IgD-negative memory B cell (primary cell): ENCODE results near the gene TTLL11. TPM values are rescaled to one million over a fixed set of nuclear protein-coding genes. Genes with fewer than 3 reads are reported as not detected.
"Not testable (repeated sequence)": the region's sequence is repeated elsewhere in the genome, so short reads cannot be mapped to it uniquely, and the experiment has no call there.

Experiments
- H3K27ac Mint-ChIP-seq, 3 donors: one replicate each; pipeline ENCODE4 v1.8.0; 2020 to 2022; ENCODE audit warnings: mild to moderate bottlenecking in 3 of 3, mixed read lengths in 3 of 3, moderate library complexity in 1 of 3
- H3K27me3 Mint-ChIP-seq: one replicate; pipeline ENCODE4 v1.8.0; 2021; ENCODE audit warnings: mixed read lengths
- H3K36me3 Mint-ChIP-seq: one replicate; pipeline ENCODE4 v1.8.0; 2020; ENCODE audit warnings: mild to moderate bottlenecking, mixed read lengths
- H3K4me1 Mint-ChIP-seq, 3 donors: one replicate each; pipeline ENCODE4 v1.8.0; 2020 to 2022; ENCODE audit warnings: mixed read lengths in 3 of 3, mild to moderate bottlenecking in 1 of 3
- H3K4me3 Mint-ChIP-seq, 4 donors: one replicate each; pipeline ENCODE4 v1.8.0; 2020 to 2022; ENCODE audit warnings: mild to moderate bottlenecking in 4 of 4, mixed read lengths in 4 of 4, moderate library complexity in 3 of 4
- H3K9me3 Mint-ChIP-seq, 3 donors: one replicate each; pipeline ENCODE4 v1.8.0; 2020 to 2021; ENCODE audit warnings: mixed read lengths in 3 of 3, mild to moderate bottlenecking in 1 of 3
- polyA plus RNA-seq: library from polyadenylated mRNA; unstranded; fragments of 300-500 nt; fragmentation: Illumina TruSeq; gene quantifications from one replicate; pipeline ENCODE4 v1.2.3, GENCODE V29; 2021

TTLL11 gene
- polyA plus RNA-seq, 1 donor from 2014 or later = 6.0 TPM

DNA sequence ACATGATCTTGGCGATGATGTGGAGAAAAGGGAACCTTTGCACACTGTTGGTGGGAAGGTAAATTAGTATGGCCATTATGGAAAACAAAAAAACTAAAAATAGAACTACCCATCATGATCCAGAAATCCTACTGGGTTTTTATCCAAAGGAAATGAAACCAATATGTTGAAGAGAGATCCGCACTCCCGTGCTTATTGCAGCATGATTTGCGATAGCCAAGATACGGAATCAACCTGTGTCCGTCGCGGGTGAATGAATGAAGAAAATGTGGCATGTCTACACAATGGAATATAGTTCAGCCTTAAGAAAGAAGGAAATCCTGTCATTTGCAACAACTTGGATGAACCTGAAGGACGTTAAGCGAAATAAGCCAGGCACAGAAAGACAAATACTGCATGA lies 84.5 kb downstream of the TTLL11 start:
- Mint-ChIP-seq H3K4me1 (no peaks in the 10 kb centered on the region), H3K4me3 (no peak overlapping the region), H3K36me3 (peaks cover 1% of the 10 kb centered on the region), H3K9me3 (no peaks in the 10 kb centered on the region), H3K27me3 (no peaks in the 10 kb centered on the region), H3K27ac (no peak overlapping the region)

DNA sequence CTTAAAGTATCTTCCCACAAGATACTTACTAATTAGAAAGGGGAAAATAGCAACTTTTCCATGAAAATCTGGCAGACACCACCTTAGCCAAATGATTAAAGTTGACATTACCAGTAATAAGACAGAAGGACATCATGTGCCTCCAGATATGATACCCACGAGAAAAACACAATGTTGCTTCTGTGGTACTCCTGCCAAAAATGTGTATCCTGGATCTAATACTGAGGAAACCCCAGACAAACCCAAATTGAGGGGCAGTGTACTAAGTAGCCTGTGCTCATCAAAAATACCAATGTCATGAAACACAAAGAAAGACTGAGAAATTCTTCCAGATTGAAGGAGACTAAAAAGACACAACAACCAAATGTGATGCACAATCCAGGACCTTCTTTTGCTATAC lies 85.3 kb downstream of the TTLL11 start:
- no peak overlapping the region for H3K4me3 Mint-ChIP-seq
- H3K9me3 Mint-ChIP-seq = no peaks in the 10 kb centered on the region
- peaks cover 1% of the 10 kb centered on the region for H3K36me3 Mint-ChIP-seq
- H3K27me3 Mint-ChIP-seq = no peaks in the 10 kb centered on the region
- H3K4me1 Mint-ChIP-seq = no peaks in the 10 kb centered on the region
- H3K27ac Mint-ChIP-seq = no peak overlapping the region

- Mint-ChIP-seq H3K9me3 (no peaks in the 10 kb centered on the region), H3K4me3 (no peak overlapping the region), H3K4me1 (no peaks in the 10 kb centered on the region), H3K27me3 (no peaks in the 10 kb centered on the region), H3K36me3 (no peaks in the 10 kb centered on the region), H3K27ac (no peak overlapping the region)
Measured at GRCh38 chr9:122005597-122005996, 87.5 kb downstream of the TTLL11 start.

DNA sequence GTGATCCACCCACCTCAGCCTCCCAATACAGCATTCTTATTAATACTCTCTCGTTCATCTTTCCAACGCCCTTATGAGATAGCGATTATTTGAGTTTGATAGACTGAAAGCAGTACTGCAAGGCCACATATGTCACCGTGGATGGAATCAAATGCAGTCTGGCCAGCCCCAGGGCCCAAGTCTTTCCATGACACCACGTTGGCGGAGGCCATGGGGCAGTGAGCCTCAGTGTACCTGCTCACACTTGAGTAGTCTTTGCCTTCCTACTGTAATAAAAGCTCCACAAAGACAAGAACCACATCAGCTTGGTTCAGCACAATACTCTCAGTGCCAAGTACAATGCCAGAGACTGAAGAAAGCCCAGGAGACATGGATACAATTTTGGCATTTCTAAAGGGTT lies 88.5 kb downstream of the TTLL11 start:
- no peaks in the 10 kb centered on the region for H3K4me1 Mint-ChIP-seq
- H3K9me3 Mint-ChIP-seq = no peaks in the 10 kb centered on the region
- no peaks in the 10 kb centered on the region for H3K27me3 Mint-ChIP-seq
- H3K4me3 Mint-ChIP-seq = no peak overlapping the region
- H3K36me3 Mint-ChIP-seq = no peaks in the 10 kb centered on the region
- H3K27ac Mint-ChIP-seq = no peak overlapping the region

DNA sequence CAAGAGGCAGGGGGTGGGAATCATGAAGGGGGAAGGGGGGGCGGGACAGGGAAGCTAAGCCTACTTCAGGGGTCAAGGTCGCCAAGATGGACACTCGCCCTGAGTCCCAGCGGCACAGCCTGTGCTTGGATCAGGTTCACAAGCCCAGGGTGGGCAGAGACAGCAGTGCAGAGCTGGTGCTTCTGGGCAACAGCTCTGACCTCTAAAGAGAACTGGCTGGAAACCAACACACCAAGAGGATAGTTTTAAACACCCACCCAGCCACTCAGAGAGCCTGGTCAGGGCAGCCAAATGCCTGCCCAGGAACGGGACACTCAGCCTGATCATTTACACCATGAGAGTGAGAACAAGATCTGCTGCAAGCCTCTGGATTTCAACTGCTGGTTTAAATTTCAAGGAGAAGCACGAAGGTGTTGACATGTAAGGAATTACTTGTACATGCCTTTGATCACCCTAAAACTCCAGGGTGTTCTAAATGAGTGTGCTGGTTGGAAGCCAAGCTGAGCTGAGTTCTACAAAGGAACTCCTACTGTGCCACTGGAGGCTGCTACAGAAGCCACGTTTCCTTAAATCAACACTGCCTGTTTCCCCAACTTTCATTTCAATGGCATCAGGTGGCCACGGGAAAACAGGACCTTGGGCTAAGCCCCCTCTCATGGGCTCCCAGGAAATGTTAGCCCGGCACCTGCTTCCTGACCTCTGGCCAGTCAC lies 91.5 kb downstream of the TTLL11 start:
- H3K27ac Mint-ChIP-seq = no peak overlapping the region
- no peaks in the 10 kb centered on the region for H3K4me1 Mint-ChIP-seq
- no peak overlapping the region for H3K4me3 Mint-ChIP-seq
- H3K27me3 Mint-ChIP-seq = no peaks in the 10 kb centered on the region
- no peaks in the 10 kb centered on the region for H3K9me3 Mint-ChIP-seq
- H3K36me3 Mint-ChIP-seq = no peaks in the 10 kb centered on the region

- H3K36me3 Mint-ChIP-seq, H3K27ac Mint-ChIP-seq, H3K9me3 Mint-ChIP-seq, H3K4me1 Mint-ChIP-seq, H3K4me3 Mint-ChIP-seq, H3K27me3 Mint-ChIP-seq: not testable (repeated sequence)
Measured at GRCh38 chr9:122000526-122000925, 92.6 kb downstream of the TTLL11 start.

DNA sequence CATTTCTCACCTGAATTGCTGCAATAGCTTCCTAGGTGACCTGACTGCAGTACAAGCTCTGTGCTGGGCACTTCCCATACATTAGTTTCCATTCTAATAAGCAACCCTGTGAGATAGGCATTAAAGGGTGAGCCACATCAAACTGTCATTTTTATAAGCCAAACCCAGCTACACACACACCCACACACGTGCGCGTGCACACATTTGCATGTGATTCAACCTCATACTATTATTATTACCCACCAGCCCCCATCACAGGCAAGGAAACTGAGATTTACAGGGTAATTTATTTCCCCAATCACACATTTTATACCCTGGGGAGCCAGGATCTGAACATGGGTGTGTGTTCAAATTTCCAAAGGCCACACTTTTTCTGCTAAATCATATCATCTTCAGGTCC lies 93.6 kb downstream of the TTLL11 start:
- H3K36me3 Mint-ChIP-seq = no peaks in the 10 kb centered on the region
- no peak overlapping the region for H3K4me3 Mint-ChIP-seq
- no peak overlapping the region for H3K27ac Mint-ChIP-seq
- H3K9me3 Mint-ChIP-seq = no peaks in the 10 kb centered on the region
- H3K4me1 Mint-ChIP-seq = no peaks in the 10 kb centered on the region
- H3K27me3 Mint-ChIP-seq = no peaks in the 10 kb centered on the region

DNA sequence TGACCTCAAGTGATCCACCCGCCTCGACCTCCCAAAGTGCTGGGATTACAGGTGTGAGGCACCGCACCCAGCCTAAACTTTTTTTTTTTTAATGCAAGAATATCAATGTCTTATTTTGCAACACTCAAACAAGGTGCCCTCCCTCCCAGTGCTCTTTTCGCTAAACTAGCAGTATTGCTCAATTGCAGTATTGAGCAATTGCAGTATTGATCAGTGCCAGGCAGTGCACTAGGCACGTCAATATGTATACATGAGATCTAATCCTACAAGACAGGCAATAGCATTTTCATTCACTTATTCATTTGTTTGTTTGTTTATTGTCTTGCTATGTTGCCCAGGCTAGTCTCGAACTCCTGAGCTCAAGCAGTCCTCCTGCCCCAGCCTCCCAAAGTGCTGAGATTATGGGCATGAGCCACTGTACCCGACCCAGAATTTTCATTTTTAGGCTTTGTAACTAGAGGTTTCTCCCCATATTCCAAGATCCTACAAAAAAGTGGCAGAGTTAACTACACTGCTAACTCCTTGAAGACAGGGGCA lies 94.5 kb downstream of the TTLL11 start:
- Mint-ChIP-seq H3K36me3 (no peaks in the 10 kb centered on the region), H3K27me3 (no peaks in the 10 kb centered on the region), H3K9me3 (no peaks in the 10 kb centered on the region), H3K4me1 (no peaks in the 10 kb centered on the region), H3K4me3 (no peak overlapping the region), H3K27ac (no peak overlapping the region)

- H3K27me3 Mint-ChIP-seq = no peaks in the 10 kb centered on the region
- no peak overlapping the region for H3K27ac Mint-ChIP-seq
- H3K4me1 Mint-ChIP-seq = no peaks in the 10 kb centered on the region
- no peaks in the 10 kb centered on the region for H3K9me3 Mint-ChIP-seq
- H3K36me3 Mint-ChIP-seq = no peaks in the 10 kb centered on the region
- no peak overlapping the region for H3K4me3 Mint-ChIP-seq
Measured at GRCh38 chr9:121997791-121998190, 95.3 kb downstream of the TTLL11 start.

DNA sequence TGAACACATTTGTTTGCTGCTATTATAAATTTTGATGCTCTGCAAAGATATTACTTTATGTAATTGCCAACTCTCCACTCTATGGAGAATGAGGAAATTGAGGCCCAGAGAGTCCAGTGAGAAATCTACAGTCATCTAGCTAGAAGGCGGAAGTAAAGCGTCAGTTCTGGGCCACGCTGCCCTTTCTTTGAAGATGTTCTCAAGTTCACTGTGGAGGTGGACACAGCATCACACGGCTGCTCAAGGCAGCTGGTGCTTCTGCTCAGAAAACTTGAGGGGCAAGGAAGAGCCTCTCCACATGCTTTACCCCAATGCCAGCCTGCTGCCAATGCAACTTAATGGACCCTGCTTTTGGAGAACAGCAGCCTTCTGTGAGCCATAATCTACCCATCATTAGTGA lies 96.3 kb downstream of the TTLL11 start:
- H3K27ac Mint-ChIP-seq = no peak overlapping the region
- H3K4me1 Mint-ChIP-seq = peaks cover 0 to 1% (median 0%) of the 10 kb centered on the region in 3 donors
- H3K27me3 Mint-ChIP-seq = no peaks in the 10 kb centered on the region
- H3K9me3 Mint-ChIP-seq = no peaks in the 10 kb centered on the region
- H3K4me3 Mint-ChIP-seq = no peak overlapping the region
- no peaks in the 10 kb centered on the region for H3K36me3 Mint-ChIP-seq

DNA sequence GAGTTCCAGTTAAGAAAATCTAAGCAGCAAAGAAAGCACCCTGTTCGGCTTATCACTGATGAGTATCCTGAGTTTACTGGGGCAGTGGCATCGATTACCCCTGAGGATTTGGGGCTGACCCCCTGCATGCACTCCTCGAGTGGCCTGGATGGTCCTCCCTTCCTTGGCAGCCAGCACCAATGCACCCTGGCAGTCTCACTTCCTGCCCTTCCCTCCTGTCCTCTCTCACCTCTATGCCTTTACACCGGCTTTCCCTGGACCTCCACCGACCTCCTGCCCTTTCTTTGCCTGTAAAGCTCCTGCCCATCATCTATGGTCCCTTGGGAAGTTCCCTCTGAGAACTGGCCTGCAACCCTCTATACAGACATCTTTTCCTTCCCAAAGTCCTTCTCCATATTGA lies 97.1 kb downstream of the TTLL11 start:
- Mint-ChIP-seq H3K9me3 (no peaks in the 10 kb centered on the region), H3K27me3 (no peaks in the 10 kb centered on the region), H3K36me3 (no peaks in the 10 kb centered on the region), H3K4me1 (peaks cover 0 to 1% (median 0%) of the 10 kb centered on the region in 3 donors), H3K4me3 (no peak overlapping the region), H3K27ac (no peak overlapping the region)

GRCh38 chr9:121992571-121993212 lies 100.4 kb downstream of the TTLL11 start:
- no peaks in the 10 kb centered on the region for H3K9me3 Mint-ChIP-seq

GRCh38 chr9:121991307-121991661 lies 101.8 kb downstream of the TTLL11 start:
- Mint-ChIP-seq H3K27ac (no peak overlapping the region), H3K4me1 (peaks cover 0 to 1% (median 0%) of the 10 kb centered on the region in 3 donors), H3K4me3 (no peak overlapping the region), H3K36me3 (peaks cover 4% of the 10 kb centered on the region), H3K9me3 (no peaks in the 10 kb centered on the region), H3K27me3 (no peaks in the 10 kb centered on the region)

More at GRCh38 chr9:121992571-121993212, 100.4 kb downstream of the TTLL11 start:
- H3K36me3 Mint-ChIP-seq = no peaks in the 10 kb centered on the region
- no peak overlapping the region for H3K4me3 Mint-ChIP-seq
- no peaks in the 10 kb centered on the region for H3K27me3 Mint-ChIP-seq
- no peak overlapping the region for H3K27ac Mint-ChIP-seq
- peaks cover 0 to 1% (median 0%) of the 10 kb centered on the region in 3 donors for H3K4me1 Mint-ChIP-seq

DNA sequence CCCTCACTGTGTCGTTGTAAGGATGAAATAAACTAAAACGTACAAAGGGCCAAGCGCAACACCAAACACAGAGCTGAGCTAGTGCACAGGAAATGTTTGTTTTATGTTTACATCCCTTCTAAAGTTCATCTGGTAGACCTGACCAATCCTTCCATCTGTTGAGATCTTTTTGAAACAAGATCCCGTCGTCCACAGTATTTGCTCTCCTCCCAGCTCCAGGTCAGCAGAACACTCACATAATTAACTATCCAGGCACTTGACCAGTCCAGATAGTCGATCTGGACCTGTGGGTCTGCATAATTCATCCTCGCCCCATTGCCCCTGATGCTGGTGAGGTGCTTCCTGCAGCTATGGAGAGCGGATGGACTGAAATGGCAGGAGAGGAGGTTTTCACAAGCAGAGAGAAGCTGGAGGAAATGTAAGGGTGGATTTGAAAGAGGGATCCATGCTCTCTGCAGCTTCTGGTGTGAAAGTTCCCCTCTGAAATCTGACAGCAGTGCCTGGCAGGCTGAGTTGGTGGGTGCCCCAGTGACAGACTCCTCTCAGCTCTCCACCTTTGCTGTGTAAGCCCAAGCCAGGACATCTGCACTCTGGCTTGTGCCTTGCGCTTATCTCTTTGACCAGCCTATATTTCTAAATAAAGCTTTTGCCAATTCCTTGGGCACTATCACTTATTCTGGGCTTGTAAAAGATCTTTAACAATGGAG lies 102.4 kb downstream of the TTLL11 start:
- Mint-ChIP-seq H3K4me1 (peaks cover 0 to 1% (median 0%) of the 10 kb centered on the region in 3 donors), H3K27ac (no peak overlapping the region), H3K27me3 (no peaks in the 10 kb centered on the region), H3K4me3 (no peak overlapping the region), H3K9me3 (no peaks in the 10 kb centered on the region), H3K36me3 (peaks cover 4% of the 10 kb centered on the region)

GRCh38 chr9:121989010-121989409 lies 104.1 kb downstream of the TTLL11 start:
- H3K4me1 Mint-ChIP-seq = peaks cover 0 to 1% (median 0%) of the 10 kb centered on the region in 3 donors
- H3K27me3 Mint-ChIP-seq = no peaks in the 10 kb centered on the region
- H3K36me3 Mint-ChIP-seq = peaks cover 6% of the 10 kb centered on the region
- no peak overlapping the region for H3K27ac Mint-ChIP-seq
- no peak overlapping the region for H3K4me3 Mint-ChIP-seq
- no peaks in the 10 kb centered on the region for H3K9me3 Mint-ChIP-seq
